Measurements from ENCODE around the gene SELENOM.

DNA sequence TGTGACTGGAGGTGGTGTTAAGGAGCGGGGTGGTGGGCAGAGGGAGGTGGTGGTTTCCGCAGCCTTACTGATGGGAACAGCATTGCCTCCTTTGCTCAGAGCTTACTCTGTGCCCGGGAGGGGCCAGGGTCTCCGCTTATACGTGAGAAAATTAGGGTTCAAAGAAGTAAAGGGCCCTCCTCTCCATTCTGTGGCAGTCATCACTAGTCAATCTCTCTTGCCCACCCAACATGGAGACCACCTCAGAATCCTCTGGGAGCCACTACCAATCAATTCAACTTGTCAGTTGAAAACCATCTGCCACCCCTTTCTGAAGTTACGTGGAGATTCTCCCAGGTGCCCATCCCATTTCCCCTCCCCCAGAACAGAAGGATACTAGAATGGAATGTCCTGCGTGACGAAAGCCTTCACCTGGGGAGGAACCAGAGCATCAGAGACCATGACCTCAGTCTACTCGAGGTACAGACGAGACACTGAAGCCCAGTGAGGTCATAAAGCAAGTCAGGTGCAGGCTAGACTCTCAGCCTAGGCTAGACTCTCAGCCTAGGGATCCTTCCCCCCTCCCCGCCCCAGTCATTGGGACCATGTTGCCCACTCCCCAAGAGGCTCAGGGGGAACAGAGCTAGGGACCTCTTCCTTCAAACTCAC is 2.0 kb downstream of the SELENOM start:
- TF ChIP-seq KDM1A (IDR thresholded peaks at IDR 0.05; ENCODE audit: borderline replicate concordance, low read length) (no peak), BACH1 (IDR thresholded peaks at IDR 0.05; ENCODE audit: low read length) (no peak), CHD2 (IDR thresholded peaks at IDR 0.05; ENCODE audit: low read length) (no peak)
- TF ChIP-seq, protein P1, sequence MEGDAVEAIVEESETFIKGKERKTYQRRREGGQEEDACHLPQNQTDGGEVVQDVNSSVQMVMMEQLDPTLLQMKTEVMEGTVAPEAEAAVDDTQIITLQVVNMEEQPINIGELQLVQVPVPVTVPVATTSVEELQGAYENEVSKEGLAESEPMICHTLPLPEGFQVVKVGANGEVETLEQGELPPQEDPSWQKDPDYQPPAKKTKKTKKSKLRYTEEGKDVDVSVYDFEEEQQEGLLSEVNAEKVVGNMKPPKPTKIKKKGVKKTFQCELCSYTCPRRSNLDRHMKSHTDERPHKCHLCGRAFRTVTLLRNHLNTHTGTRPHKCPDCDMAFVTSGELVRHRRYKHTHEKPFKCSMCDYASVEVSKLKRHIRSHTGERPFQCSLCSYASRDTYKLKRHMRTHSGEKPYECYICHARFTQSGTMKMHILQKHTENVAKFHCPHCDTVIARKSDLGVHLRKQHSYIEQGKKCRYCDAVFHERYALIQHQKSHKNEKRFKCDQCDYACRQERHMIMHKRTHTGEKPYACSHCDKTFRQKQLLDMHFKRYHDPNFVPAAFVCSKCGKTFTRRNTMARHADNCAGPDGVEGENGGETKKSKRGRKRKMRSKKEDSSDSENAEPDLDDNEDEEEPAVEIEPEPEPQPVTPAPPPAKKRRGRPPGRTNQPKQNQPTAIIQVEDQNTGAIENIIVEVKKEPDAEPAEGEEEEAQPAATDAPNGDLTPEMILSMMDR (IDR thresholded peaks at IDR 0.05; ENCODE audit: control extremely low read depth in 1 of 3, insufficient read depth in 1 of 3, low read depth in 1 of 3, low read length in 3 of 3) = no peak
